Mesangial cell (primary cell): ENCODE measurements around the gene TM7SF2. TPM values are rescaled to one million over a fixed set of nuclear protein-coding genes. Genes with fewer than 3 reads are reported as not detected.

ENCODE experiments used
- total RNA-seq: library from RNA; depleted of rRNA; stranded (reverse); fragments of >200 nt; gene quantifications from 2 replicates; pipeline ENCODE4 v1.2.3, GENCODE V29; 2015

TM7SF2 gene
- total RNA-seq = 33.1 and 114 TPM in 2 replicates

DNA sequence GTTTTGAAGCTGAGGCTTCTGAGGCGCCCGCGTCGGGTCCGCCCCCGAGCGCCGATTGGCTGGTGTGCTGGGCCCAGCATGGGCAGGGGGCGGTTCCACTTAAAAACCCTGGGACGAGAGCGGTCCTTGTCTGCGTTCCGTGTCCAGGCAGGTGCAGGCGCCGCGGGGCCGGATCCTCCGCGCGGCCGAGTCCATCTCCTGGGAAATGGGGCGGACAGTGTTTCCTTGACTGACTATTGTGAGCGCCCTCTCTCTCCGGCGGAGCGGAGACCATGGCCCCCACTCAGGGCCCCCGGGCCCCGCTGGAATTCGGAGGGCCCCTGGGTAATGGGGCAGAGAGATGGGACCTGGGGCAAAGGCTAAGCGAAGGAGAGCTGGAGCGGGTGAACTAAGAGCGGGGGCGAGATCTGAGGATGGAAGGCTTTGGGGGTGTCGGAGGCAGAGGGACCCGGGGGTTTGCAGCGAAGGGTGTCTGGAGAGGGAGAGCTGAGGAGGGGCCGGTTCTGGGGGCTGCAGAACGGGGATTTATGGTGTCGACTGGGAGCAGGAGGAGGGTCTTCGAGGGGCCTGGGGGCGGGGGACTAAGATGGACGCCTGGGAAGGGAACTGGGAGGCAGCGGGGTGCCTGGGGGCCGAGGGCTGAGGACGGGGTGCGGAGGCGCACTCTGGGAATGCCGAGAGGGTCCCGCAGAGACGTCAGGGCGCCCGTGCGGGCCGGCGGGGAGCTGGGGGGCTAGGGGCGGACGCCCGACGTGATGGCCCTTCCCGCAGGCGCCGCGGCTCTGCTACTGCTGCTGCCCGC, at the start of gene TM7SF2:
Gene TM7SF2, plus strand, starts transcription at position 129 of the 802 bp plus-strand sequence. Its CDS starts 144 bp downstream, at position 273.

DNA sequence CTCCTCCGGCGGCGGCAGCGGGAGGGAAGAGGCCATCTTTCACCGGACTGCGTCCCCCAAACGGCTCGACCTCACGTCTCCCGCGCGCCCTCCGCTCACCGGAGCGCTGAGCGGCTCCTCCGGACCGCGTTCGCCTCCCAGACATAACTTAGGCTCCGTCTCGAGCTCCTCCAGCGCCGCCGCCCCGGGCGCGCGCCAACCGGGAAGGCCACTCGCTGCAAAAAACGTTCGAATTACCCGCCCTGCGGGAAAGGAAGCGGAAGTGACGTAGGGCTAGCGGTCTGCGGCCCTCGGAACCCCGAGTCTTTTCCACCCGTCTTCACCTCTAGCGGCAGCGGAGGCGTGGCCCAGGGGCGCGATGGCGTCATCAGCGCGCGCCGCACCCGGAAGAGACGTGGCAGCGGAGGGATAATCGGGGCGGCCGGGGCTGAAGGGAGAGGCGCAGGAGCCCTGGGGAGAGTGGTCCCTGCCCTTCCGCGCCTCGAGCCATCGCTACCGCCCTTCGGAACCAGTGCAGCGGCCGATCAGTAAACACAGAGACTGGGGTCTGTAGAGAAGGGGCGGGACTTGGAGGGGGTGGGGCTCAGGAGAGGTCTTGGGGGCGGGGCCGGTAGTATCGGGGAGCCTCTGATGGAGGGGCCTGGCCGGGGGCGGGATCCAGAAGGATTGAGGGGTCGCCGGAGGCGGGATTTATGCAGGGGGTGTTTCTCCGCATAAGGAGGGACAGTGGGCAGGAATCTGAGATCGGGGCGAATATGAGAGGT, 27.7 kb upstream of the TM7SF2 start, which contains the start of the genes CDCA5 and ZFPL1:
Gene CDCA5, minus strand, starts transcription at position 207 of the 764 bp plus-strand sequence. Its CDS starts 62 bp downstream, at position 145.
Gene ZFPL1, plus strand, starts transcription at position 389 of the 764 bp plus-strand sequence. CDS start 477 bp downstream, outside the sequence.

DNA sequence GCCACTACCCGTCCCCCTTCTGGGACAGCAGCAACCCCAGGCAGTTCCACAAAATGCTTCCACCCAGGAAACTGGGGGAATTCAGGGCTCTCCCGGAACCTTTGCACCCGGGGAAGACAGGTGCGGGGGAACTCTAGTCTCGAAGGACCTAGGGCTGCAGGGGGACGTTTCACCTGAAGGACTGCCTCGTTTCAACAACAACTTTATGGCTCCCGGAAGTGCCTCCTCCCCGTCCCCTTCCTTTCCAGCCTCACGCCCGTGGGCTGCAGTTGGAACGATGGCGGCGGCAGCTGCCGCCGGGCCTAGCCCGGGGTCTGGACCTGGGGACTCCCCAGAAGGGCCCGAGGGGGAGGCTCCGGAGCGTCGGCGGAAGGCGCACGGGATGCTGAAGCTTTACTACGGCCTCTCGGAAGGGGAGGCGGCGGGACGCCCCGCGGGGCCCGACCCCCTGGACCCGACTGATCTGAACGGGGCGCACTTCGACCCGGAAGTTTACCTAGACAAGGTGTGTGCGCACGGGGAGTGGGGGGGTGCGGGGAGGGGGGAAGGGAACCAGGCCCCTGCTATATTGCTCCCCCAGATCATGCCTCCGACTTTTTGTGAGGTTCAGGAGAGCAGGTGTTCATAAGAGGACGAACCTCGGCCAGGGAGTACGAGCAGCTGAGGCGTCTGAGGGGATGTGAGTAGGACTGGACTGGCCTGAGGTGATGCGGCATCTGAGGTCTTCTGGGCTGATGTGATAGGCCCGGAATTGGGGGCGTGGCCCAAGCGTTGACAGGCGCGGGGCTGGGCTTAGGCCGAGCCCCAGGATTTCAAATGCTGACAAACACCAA, 15.5 kb upstream of the TM7SF2 start, which contains the start of gene VPS51:
Gene VPS51, plus strand, starts transcription at position 241 of the 833 bp plus-strand sequence. Its CDS starts 37 bp downstream, at position 278.

DNA sequence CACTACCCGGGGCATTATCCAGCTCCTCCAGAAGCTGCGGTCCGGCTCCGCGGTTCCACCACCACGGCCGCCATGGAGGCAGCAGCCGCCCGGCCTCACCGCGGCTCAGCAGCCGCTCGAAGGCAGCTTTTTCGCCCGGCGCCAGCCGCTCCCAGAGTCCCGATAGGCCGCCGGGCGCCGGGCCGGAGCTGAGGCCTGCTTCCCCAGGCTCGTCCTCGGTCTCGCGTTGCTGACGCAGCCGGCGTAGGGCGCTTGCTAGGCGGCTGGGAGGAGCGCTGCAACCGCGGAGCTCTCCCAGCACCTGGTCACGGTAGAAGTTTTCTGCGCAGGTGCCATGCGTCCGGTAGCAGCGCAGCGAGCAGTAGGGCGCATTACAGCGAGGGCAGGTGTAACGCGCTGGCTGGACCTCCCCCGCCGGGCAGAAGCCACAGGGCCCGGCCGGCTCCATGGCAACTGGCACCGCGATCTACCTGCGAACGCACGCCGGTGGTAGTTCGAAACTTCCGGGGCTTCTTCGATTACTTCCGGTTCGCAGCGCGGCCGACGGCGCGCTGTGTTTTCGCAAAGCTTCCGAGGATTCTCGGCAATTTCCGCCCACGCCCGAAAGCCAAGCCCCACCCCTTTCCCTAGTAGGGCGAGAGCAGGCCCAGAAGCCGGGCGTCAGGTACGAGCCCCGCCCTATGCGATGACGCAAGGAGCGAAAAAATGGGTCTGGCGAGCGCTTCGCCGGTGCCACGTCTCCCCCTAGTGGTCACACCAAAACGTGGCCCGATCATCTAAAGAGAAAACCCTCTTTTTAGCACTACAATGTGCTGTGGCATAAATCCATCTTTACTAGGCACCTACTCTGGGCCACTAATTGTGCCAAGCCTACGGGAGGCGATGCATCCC, 5.8 kb downstream of the TM7SF2 start, which contains the start of gene ZNHIT2:
Gene ZNHIT2, minus strand, starts transcription at position 496 of the 891 bp plus-strand sequence. Its CDS starts 48 bp downstream, at position 448.

DNA sequence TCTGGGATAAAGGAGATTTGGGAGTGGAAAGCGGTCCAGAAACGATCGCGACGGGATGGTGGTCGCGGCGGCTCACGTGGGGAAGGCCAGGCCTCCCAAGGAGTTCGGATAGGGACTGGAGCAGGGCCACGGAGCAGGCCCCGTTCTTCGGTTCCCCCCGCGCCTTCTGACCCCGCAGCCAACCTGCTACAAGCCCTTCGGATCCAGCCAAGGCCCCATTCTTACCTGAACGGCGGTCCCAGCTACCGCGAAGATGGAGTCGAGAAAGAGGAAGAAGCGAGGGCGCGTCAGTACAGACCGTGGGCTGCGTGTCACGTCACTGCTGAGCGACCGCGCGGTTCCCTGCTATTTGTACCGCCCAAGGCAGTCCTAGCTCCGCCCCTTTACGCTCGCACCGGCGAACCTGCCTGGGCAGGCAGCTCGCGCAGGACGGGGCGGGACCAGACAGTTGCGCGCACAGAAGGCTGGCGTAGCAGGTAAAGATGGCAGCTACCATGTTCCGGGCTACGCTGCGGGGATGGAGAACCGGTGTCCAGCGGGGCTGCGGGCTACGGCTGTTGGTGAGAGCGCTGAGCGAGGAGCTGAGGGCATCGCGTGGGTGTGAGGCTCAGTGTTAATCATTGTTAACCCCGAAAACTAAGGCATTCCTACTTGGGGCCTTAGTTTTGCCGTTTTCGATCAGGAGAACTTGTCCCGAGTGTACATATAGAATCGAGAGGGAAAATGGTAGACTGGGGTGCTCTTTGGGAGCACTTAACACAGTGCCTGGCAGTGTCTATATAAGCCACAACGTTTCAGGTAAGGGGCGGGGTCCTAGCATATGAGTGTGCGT, 10.4 kb downstream of the TM7SF2 start, which contains the start of the genes FAU and MRPL49:
Gene FAU, minus strand, starts transcription at position 270 of the 832 bp plus-strand sequence. CDS start 321 bp downstream, outside the sequence.
Gene MRPL49, plus strand, starts transcription at position 457 of the 832 bp plus-strand sequence. Its CDS starts 26 bp downstream, at position 483.

DNA sequence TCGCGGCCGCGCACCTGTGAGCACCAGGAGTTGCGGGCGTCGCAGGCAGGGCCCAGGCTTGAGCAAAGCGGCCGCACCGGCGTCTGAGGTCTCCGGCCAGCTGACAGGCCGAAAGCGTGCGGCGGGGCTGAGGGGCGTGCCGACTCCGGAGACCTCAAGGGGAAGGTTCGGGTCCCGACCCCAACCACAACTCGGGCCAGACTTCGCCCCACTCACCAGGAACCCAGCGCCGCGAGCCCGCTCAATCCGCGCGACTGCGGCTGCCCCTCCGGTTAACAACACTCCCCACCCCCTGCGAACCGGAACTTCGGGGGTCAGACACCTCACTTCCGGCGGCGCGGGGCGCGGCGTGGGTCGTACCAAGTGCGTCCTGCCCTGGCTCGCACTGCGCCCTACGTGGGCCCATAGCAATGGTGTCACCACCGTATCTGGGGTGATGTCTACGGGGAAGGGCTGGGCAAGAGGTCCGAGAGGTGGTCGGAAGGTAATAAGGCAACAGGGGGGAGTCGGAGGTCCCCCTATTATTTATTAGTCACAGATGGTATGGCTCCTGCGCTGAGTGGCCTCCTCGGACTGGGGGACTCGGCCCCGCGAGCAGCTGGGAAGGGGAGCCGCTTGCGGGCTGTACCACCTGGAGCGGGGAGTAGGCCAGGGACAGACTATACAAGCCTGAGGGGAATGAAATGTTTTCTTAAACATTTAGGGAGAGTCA, 22.7 kb downstream of the TM7SF2 start, which contains the start of gene SYVN1:
Gene SYVN1, minus strand, starts transcription at position 280 of the 712 bp plus-strand sequence. CDS start 918 bp downstream, outside the sequence.

Other genes starting within 250 kb of the TM7SF2 start
- gene EHD1, start 233.3 kb upstream of the TM7SF2 start, total RNA-seq = 109 and 125 TPM in 2 replicates
- gene ATG2A, start 194.7 kb upstream of the TM7SF2 start, total RNA-seq = 27.2 and 29.9 TPM in 2 replicates
- 14.3 and 24.8 TPM in 2 replicates for gene PPP2R5B, start 187.2 kb upstream of the TM7SF2 start, total RNA-seq
- gene GPHA2, start 176.0 kb upstream of the TM7SF2 start, total RNA-seq = not detected in 2 replicates
- gene MAJIN, start 139.8 kb upstream of the TM7SF2 start, total RNA-seq = not detected in 2 replicates
- gene BATF2, start 114.9 kb upstream of the TM7SF2 start, total RNA-seq = 0.65 and 1.3 TPM in 2 replicates
- gene ARL2, start 97.7 kb upstream of the TM7SF2 start, total RNA-seq = 183 and 212 TPM in 2 replicates
- 18.9 and 25.1 TPM in 2 replicates for gene SNX15, start 84.4 kb upstream of the TM7SF2 start, total RNA-seq
- gene SAC3D1, start 70.7 kb upstream of the TM7SF2 start, total RNA-seq = 20.3 and 39.6 TPM in 2 replicates
- gene NAALADL1, start 53.3 kb upstream of the TM7SF2 start, total RNA-seq = 18.1 and 36.8 TPM in 2 replicates
- gene CDCA5, start 27.8 kb upstream of the TM7SF2 start, total RNA-seq = 2.8 and 31.4 TPM in 2 replicates
- gene ZFPL1, start 27.6 kb upstream of the TM7SF2 start, total RNA-seq = 67.4 and 68.3 TPM in 2 replicates
- 162 and 269 TPM in 2 replicates for gene VPS51, start 15.7 kb upstream of the TM7SF2 start, total RNA-seq
- 20.2 and 20.5 TPM in 2 replicates for gene ZNHIT2, start 5.8 kb downstream of the TM7SF2 start, total RNA-seq
- 376 and 394 TPM in 2 replicates for gene FAU, start 10.3 kb downstream of the TM7SF2 start, total RNA-seq
- 56.3 and 84.7 TPM in 2 replicates for gene MRPL49, start 10.4 kb downstream of the TM7SF2 start, total RNA-seq
- 19.7 and 21.0 TPM in 2 replicates for gene SYVN1, start 22.6 kb downstream of the TM7SF2 start, total RNA-seq
- gene SPDYC, start 58.4 kb downstream of the TM7SF2 start, total RNA-seq = not detected in 2 replicates
- 327 and 383 TPM in 2 replicates for gene CAPN1, start 70.1 kb downstream of the TM7SF2 start, total RNA-seq
- 6.7 and 28.8 TPM in 2 replicates for gene POLA2, start 150.1 kb downstream of the TM7SF2 start, total RNA-seq
- gene CDC42EP2, start 203.0 kb downstream of the TM7SF2 start, total RNA-seq = 19.9 and 24.8 TPM in 2 replicates
- 37.2 and 41.3 TPM in 2 replicates for gene DPF2, start 222.0 kb downstream of the TM7SF2 start, total RNA-seq
- 0.25 and 0.33 TPM in 2 replicates for gene TIGD3, start 242.9 kb downstream of the TM7SF2 start, total RNA-seq